ENCODE results near the gene NCKAP5.

DNA sequence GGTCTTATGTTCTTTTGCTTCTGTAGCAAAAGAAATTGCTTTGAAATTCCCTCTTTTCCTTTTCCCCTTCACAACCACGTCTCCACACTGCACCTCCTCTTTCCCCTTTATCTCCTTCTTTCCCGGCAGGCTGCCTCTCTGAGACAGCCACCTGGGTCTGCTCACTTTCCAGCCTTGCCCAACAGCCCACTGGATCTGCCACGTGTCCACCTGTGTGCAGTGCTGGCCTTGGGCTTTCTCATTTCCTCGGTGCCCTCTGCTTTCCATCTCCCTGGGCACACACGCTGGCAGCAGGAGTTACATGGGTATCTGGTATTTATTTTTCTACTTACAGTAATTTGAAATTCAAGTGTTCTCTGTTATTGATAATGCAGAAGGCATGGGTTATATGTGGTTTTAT, 684.8 kb downstream of the NCKAP5 start:
- TF ChIP-seq TAF1 (IDR thresholded peaks at IDR 0.05; ENCODE audit: borderline replicate concordance, low read depth, low read length) = no peak
- TF ChIP-seq POLR2AphosphoS5 (IDR thresholded peaks at IDR 0.05; ENCODE audit: low read depth, low read length) = no peak
- no peak for TF ChIP-seq POLR2A (IDR thresholded peaks at IDR 0.05; ENCODE audit: low read depth, low read length)

All from GM12892 (cell line).